Mesendoderm (in vitro differentiated cells): Measurements from ENCODE around the gene USP47.

Experiments used
- DNase-seq: peaks from one replicate; pipeline ENCODE4 v3.0.0; 2013
- H2AK5ac ChIP-seq: 2 replicates; pipeline ENCODE4 v1.6.1; 2013; ENCODE audit warnings: low read length, inconsistent platforms
- H2BK120ac ChIP-seq: 2 replicates; pipeline ENCODE4 v1.6.1; 2013; ENCODE audit warnings: low read depth, mild to moderate bottlenecking, low read length, moderate library complexity, mixed read lengths
- H2BK15ac ChIP-seq: replicated peaks from 2 replicates; pipeline ENCODE4 v1.6.1; 2013; ENCODE audit warnings: low read depth, mild to moderate bottlenecking, moderate library complexity
- H2BK5ac ChIP-seq: 2 replicates; pipeline ENCODE4 v1.6.1; 2013; ENCODE audit warnings: low read length, inconsistent platforms
- H3K18ac ChIP-seq: 2 replicates; pipeline ENCODE4 v1.6.1; 2013; ENCODE audit warnings: mild to moderate bottlenecking, low read length, mixed read lengths
- H3K23ac ChIP-seq: one replicate; pipeline ENCODE4 v1.6.1; 2013; ENCODE audit warnings: low read length
- H3K27ac ChIP-seq: 2 replicates; pipeline ENCODE4 v1.5.1; 2013; ENCODE audit warnings: low read depth, mild to moderate bottlenecking, inconsistent platforms, low read length, moderate library complexity
- H3K27me3 ChIP-seq: 2 replicates; pipeline ENCODE4 v1.6.1; 2013; ENCODE audit warnings: low read length, control low read depth, mild to moderate bottlenecking, inconsistent platforms; ENCODE audit not compliant: insufficient read depth, poor library complexity
- H3K36me3 ChIP-seq: 2 replicates; pipeline ENCODE4 v1.6.1; 2013; ENCODE audit warnings: low read length, inconsistent platforms; ENCODE audit not compliant: control insufficient read depth, insufficient read depth
- H3K4ac ChIP-seq: one replicate; pipeline ENCODE4 v1.6.1; 2013; ENCODE audit warnings: low read depth, mild to moderate bottlenecking, low read length, moderate library complexity
- H3K4me1 ChIP-seq: 2 replicates; pipeline ENCODE4 v1.6.1; 2013; ENCODE audit warnings: low read depth, low read length, inconsistent platforms; ENCODE audit not compliant: control insufficient read depth
- H3K4me2 ChIP-seq: 2 replicates; pipeline ENCODE4 v1.6.1; 2013; ENCODE audit warnings: low read length
- H3K4me3 ChIP-seq: 2 replicates; pipeline ENCODE4 v1.5.1; 2013; ENCODE audit warnings: mild to moderate bottlenecking, low read length
- H3K56ac ChIP-seq: one replicate; pipeline ENCODE4 v1.6.1; 2013; ENCODE audit warnings: low read length
- H3K79me1 ChIP-seq: 2 replicates; pipeline ENCODE4 v1.6.1; 2013; ENCODE audit warnings: low read length, inconsistent platforms
- H3K79me2 ChIP-seq: 2 replicates; pipeline ENCODE4 v1.6.1; 2013; ENCODE audit warnings: mild to moderate bottlenecking, low read length; ENCODE audit not compliant: control insufficient read depth, insufficient read depth
- H3K9ac ChIP-seq: 2 replicates; pipeline ENCODE4 v1.6.1; 2013; ENCODE audit warnings: low read length, inconsistent platforms
- H4K5ac ChIP-seq: one replicate; pipeline ENCODE4 v1.6.1; 2013; ENCODE audit warnings: low read length
- H4K8ac ChIP-seq: one replicate; pipeline ENCODE4 v1.6.1; 2013; ENCODE audit warnings: low read depth, mild to moderate bottlenecking, control low read depth, low read length, moderate library complexity
- WGBS: extraction: QIAGEN DNeasy Blood & Tissue Kit; methylation state at CpG from one replicate; pipeline ENCODE4 v1.1.7; 2013; ENCODE audit warnings: low lambda C conversion rate, missing lambda C conversion rate; ENCODE audit not compliant: insufficient coverage; ENCODE audit errors: extremely low coverage; 5-methylcytosine and 5-hydroxymethylcytosine counted together

The USP47 gene

GRCh38 chr11:11989774-11990744, 148.3 kb downstream of the USP47 start:
- Histone ChIP-seq H3K36me3 (no peaks in the 10 kb centered on the region), H3K4me2 (no peak overlapping the region), H3K79me1 (no peaks in the 10 kb centered on the region), H3K23ac (no peak overlapping the region), H3K4ac (no peak overlapping the region), H3K79me2 (no peaks in the 10 kb centered on the region), H3K27ac (no peak overlapping the region), H3K27me3 (no peaks in the 10 kb centered on the region), H4K5ac (no peak overlapping the region), H3K4me3 (no peak overlapping the region), H2BK5ac (no peak overlapping the region), H4K8ac (no peak overlapping the region), H2BK15ac (peak overlapping the region; percentile 1), H2AK5ac (no peak overlapping the region), H3K4me1 (peaks cover 28% of the 10 kb centered on the region), H3K56ac (peak overlapping the region; percentile 8), H2BK120ac (no peak overlapping the region), H3K18ac (no peak overlapping the region), H3K9ac (no peak overlapping the region)
- no peak for DNase-seq
- WGBS: no CpG with 5 or more reads among the region's 8 CpGs

DNA sequence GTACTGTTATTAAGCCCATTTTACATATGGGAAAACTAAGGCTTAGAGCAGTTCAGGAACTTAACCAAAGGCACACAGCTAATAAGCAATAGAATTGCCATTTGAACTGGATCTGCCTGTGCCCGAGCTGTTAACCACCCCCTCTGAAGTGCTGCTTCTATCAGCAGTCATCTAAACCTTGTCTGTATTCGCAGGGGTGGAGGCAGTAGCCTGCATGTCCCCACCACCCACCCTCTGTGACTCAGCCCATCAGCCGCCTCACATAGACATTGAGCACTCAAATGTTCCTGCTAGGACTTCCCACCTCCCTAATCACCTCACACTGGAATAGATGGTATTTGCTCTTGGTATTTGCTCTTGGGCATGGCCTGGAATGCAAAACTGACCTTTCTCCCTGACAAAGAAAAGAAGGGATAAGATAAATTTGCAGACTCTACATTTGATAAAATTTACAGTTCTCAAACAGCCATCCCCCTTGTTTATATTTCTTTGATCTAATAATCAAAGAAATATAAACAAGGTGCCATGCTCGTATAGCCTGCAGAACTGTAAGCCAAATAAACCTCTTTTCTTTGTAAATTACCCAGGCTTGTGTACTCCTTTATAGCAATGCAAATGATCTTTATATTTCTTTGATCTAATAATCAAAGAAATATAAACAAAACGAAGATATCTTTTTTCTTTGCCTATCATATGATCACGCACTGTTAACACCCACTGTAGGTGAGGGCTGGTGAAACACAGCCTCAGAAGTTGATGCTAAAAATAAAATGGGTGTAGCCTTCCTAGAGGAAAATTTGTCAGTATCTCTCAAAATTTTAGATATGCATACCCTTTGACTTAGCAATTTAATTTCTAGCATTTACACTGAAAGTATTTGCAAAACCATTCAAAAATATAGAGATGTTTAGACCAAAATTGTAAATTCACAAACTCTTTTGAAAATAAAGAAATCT, 150.8 kb downstream of the USP47 start:
- no peak overlapping the region for H3K4me3 ChIP-seq
- no peak overlapping the region for H3K27ac ChIP-seq
- H2AK5ac ChIP-seq: no peak overlapping the region
- no peak overlapping the region for H3K23ac ChIP-seq
- H3K4me2 ChIP-seq: no peak overlapping the region
- H4K5ac ChIP-seq: no peak overlapping the region
- H3K4me1 ChIP-seq: peaks cover 12% of the 10 kb centered on the region
- H3K27me3 ChIP-seq: no peaks in the 10 kb centered on the region
- H3K56ac ChIP-seq: no peak overlapping the region
- H4K8ac ChIP-seq: no peak overlapping the region
- no peak overlapping the region for H3K4ac ChIP-seq
- H2BK5ac ChIP-seq: no peak overlapping the region
- no peak overlapping the region for H2BK15ac ChIP-seq
- H3K9ac ChIP-seq: no peak overlapping the region
- H3K18ac ChIP-seq: no peak overlapping the region
- H3K36me3 ChIP-seq: no peaks in the 10 kb centered on the region
- no peaks in the 10 kb centered on the region for H3K79me2 ChIP-seq
- H3K79me1 ChIP-seq: no peaks in the 10 kb centered on the region
- no peak overlapping the region for H2BK120ac ChIP-seq
- DNase-seq: peak; percentile 99
- no CpG with 5 or more reads among the region's 6 CpGs for WGBS

GRCh38 chr11:11993839-11994238, 152.1 kb downstream of the USP47 start:
- Histone ChIP-seq H2BK15ac (no peak overlapping the region), H3K36me3 (no peaks in the 10 kb centered on the region), H3K4me1 (peaks cover 8% of the 10 kb centered on the region), H2BK120ac (no peak overlapping the region), H2AK5ac (no peak overlapping the region), H4K5ac (no peak overlapping the region), H3K18ac (no peak overlapping the region), H4K8ac (no peak overlapping the region), H3K9ac (peak overlapping the region; percentile 15), H3K56ac (peak overlapping the region; percentile 68), H3K4me2 (no peak overlapping the region), H3K79me2 (no peaks in the 10 kb centered on the region), H3K27me3 (no peaks in the 10 kb centered on the region), H3K4me3 (no peak overlapping the region), H3K4ac (no peak overlapping the region), H2BK5ac (peak overlapping the region; percentile 69), H3K27ac (peak overlapping the region; percentile 15), H3K79me1 (no peaks in the 10 kb centered on the region), H3K23ac (no peak overlapping the region)
- no CpG with 5 or more reads among the region's 8 CpGs for WGBS
- DNase-seq: peak; percentile 95

GRCh38 chr11:11995601-11996000, 153.8 kb downstream of the USP47 start:
- Histone ChIP-seq H3K9ac (no peak overlapping the region), H3K79me1 (no peaks in the 10 kb centered on the region), H3K27ac (no peak overlapping the region), H3K23ac (no peak overlapping the region), H4K8ac (no peak overlapping the region), H3K79me2 (no peaks in the 10 kb centered on the region), H3K4me3 (no peak overlapping the region), H3K56ac (no peak overlapping the region), H3K27me3 (no peaks in the 10 kb centered on the region), H3K36me3 (no peaks in the 10 kb centered on the region), H2BK5ac (no peak overlapping the region), H3K4me1 (peaks cover 8% of the 10 kb centered on the region), H2AK5ac (no peak overlapping the region), H3K4me2 (no peak overlapping the region), H4K5ac (no peak overlapping the region), H2BK15ac (no peak overlapping the region), H3K4ac (no peak overlapping the region), H2BK120ac (no peak overlapping the region), H3K18ac (no peak overlapping the region)
- DNase-seq: no peak
- no CpG with 5 or more reads among the region's 6 CpGs for WGBS

DNA sequence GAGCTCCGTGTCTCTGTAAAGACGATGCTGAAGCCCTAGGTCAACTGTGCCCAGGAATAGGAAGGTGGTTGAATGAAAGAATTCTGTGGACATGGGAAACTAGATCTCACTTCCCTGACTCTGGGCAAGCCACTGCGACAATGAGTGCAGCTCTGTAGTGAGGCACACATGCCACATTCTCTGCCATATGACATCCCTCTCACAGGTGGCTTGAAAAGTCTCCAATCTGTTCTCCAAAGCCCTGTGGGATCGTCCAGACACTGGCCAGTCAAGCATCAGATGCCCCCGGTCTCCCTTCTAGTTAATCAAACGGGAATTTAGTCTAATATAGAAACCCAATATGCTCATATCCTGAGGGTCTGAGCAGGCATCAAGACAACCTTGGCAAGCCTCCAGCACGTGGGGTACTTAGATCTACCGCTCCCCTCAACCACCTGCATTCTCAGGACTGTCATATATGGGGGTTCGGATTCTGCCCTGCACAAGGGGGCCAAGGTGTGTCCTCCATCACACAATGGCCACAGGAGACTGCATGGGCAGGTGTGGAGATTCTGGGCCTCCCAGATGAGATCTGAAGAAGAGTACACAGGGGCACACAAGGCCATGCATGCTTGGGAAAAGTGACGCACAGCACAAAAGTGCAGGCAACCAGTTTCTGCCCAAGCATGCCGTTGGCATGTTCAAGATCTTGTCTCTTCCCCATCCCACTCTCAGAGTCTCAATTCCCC, 154.7 kb downstream of the USP47 start:
- DNase-seq: no peak
- Histone ChIP-seq H3K27ac (no peak overlapping the region), H3K4ac (no peak overlapping the region), H3K4me3 (no peak overlapping the region), H3K4me1 (peaks cover 7% of the 10 kb centered on the region), H3K56ac (no peak overlapping the region), H3K18ac (no peak overlapping the region), H3K23ac (no peak overlapping the region), H3K79me2 (no peaks in the 10 kb centered on the region), H3K4me2 (no peak overlapping the region), H3K36me3 (peaks cover 2% of the 10 kb centered on the region), H3K9ac (no peak overlapping the region), H3K79me1 (no peaks in the 10 kb centered on the region), H4K5ac (no peak overlapping the region), H2BK120ac (no peak overlapping the region), H2BK5ac (no peak overlapping the region), H3K27me3 (no peaks in the 10 kb centered on the region), H2BK15ac (no peak overlapping the region), H2AK5ac (no peak overlapping the region), H4K8ac (no peak overlapping the region)
- WGBS: no CpG with 5 or more reads among the region's 11 CpGs
